Fibroblast of skin of right quadriceps (primary cell): ENCODE data around the gene PGBD5.

Source experiments
- DNase-seq: peaks from one replicate; pipeline ENCODE4 v3.0.0-alpha.2; 2013

Gene PGBD5

DNA sequence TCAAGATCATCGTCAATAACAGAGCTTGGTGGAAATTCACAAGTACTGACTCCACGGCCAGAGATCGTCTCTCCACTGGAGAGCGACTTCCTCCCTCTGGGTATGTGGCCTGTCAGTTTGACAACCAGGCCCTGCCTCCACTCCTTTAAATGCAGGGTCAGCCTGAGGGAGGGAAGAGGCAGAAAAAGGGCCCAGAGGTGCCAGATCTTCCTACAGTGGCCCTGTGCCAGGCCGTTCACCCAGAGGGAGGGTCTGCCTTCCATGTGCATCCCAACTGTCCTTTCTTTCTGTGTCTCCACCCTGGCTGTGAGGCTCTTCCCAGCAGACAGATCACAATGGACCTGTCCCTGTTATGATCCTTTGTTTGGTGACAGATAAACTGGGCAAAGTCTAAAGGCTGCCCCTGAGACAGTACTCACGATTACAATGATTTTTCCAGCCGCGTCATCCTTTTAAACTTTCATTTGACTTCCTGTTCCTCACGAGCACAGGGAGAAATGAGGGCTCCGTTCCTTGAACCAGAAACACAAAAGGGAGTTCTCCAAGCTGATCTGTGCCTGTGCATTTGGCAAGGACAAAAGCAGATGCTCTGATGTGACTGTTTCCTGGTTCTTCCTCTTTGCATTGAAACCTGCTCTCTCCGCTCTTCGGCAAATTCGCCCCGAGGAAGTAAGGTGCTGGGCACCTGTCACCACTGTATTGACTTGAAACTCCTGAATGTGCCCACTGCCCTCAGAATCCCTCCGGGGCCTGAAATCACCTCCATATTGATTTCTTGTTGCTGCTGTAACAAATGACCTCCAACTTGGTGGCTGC, 126.7 kb downstream of the PGBD5 start:
- no peak for DNase-seq

DNA sequence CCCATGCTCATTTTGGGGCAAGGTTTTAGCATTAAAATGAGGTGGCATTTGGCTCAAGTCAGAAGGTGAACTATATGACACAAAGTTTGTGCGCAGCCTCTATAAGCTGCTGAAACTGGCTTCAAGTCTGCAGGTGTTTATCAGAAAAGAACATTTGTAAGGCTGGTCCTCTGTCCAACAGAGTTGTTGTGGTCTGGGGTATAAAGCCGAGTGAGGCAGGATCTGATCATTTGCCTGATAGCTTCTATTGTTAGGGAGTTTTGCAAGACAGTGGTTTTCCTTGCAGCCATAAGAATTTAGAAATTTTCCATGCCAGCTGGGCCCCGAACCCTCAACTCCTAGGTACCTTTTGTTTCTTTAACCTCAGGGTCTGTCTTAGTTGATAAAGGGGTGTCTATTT, 130.8 kb downstream of the PGBD5 start:
- DNase-seq = no peak

DNA sequence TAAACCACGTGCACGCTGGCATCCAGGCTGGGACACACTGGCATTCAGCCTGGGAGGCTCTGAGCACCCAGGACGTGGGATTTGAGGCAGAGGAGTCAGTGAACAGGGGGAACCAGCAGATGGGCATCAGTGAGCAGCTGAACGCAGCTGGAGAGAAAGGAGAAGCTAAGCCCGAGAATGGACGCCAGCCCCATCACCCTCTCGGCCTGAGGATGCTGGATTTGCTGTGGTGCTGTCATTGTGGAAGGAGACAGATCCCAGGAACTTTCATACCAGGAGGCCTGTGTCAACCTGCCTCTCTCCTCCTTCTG, 132.8 kb downstream of the PGBD5 start:
- DNase-seq = no peak

DNA sequence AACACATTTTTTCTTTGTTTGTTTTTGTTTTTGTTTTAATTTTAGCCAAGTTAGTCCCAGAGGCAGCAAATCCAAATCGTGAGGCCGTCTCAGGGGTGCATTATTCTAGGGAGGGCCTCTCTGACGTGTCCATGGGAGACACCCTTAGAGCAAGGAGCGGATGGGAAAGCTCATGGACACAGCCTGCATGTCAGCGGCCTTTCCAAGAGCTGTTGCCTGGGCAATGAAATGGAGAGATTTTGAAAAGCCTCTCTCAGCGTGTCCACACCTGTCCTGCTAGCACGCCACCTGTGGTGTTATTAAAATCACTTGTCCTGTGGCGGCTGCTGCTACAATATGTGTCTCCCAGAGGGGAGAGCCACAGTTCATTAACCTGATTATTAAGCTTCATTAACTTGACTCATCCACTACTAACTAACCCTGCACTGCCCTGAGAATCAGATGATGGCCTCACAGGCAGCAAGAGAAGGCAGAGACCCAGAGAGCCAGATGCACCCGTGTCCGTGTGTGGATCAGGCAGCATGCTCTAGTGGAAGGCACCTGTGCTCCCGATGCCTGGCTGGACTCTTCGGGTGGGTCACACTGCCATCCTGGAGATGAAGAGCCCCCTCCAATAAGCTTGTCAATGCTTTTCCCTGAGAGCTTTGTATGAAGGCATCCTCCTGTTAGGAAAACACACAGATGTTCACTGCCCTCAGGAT, 133.3 kb downstream of the PGBD5 start:
- DNase-seq = no peak

DNA sequence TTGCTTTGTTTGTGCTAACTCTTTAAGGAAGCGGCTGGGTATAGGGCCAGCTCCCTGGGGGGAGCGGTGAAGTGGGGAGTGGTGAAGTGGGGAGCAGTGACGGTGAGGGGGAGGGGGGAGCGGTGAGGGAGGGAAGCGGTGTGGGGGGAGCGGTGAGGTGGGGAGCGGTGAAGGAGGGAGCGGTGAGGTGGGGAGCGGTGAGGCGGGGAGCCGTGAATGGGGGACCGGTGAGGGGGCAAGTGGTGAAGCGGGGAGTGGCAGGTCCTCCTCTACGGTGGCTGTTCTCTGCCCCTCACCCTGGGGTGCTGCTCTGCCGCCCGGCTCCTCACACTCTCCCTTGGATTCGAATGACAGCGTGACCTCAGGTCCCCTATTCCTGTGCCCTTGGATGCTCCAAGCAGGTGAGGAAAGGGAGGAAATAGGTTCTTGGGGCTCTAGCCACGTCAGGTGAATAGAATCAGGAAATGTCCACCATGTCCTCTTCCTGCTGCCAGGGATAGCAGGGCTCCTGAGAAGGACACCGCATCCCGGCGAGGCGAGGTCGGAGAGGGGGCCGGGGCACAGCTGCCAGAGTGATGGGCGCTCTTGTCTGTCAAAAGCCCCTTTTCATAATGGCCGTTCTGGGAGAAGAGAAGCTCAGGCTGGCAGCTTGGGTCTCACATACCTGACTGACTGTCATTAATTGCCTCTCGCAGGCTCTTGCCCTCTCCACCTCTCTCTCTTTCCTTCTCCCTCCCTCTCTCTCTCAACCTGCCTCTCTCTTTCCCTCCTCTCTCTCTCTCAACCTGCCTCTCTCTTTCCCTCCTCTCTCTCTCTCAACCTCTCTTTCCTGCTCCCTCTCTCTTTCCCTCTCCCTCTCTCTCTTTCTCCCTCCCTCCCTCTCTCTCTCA, 134.2 kb downstream of the PGBD5 start:
- no peak for DNase-seq

DNA sequence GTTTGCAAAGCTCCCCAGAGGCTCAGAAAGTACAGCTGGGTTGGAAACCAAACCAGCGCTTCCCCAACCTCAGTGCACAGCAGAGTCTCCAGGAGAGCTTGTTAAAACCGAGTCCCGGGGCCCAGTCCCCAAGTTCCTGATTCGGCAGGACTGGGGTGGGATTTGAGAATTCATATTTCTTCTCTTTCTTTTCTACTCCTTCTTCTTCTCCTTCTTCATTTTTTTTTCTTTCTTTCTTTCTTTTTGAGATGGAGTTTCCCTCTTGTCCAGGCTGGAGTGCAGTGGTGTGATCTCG, 136.8 kb downstream of the PGBD5 start:
- no peak for DNase-seq

DNA sequence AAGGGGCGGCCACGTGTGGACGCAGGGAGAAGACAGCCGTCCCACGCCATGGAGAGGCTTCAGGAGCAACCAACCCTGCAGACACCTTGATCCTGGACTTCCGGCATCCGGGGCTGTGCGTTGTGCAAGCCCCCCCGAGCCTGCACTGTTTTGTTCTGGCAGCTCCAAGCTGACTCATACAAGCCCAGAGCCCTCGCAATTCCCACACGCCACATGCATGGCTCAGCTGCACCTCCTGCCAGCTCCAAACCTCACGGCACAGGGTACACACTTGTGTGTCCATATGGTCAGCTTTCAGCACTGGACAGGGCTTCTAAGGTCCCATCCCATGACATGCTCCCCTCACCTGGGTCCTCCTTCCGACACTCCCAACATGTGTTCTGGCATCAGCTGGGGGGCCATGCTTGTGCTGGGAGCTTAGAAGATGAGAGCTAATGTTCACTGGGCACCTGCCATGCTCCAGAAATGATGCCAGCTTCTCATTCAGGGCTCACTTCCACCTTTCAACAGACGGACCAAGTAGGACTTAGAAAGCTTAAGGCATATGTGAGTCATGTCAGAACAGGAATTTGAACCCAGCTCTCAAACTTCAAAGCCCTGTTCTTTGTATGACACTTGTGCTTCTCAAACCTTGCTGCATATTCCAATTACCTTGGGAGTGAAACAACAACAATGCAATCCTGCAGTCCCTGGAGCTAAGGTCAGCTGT, 137.3 kb downstream of the PGBD5 start:
- DNase-seq = no peak

DNA sequence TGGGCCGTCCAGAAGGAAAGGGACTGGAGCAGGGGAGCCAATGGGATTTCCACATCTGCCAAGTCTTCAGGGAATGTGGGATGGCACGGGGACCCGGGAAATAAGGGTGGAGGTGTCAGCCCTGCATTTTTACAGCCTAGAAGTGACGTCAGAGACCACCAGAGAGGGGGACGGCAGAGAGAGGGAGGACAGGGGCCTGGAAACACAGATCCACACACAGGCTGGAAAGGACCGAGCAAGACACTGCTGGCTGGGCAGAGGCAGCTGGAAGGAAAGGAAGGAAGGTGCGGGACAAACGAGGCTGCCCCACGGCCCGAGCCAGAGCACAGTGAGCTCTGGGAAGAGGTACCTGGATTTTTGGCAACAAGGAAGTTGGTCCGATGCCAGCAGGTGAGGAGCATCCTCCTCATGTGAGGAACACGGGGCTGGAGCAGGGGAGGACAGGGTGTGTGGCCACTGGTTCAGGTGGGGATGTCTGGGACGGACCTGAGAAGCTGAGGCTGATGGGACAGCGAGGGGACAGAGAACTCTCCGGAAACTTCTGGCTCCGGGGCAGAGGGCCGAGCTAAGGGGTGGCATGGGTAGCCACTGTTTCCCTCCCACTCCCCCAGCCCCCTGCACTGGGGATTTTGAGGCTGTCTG, 138.3 kb downstream of the PGBD5 start:
- no peak for DNase-seq

DNA sequence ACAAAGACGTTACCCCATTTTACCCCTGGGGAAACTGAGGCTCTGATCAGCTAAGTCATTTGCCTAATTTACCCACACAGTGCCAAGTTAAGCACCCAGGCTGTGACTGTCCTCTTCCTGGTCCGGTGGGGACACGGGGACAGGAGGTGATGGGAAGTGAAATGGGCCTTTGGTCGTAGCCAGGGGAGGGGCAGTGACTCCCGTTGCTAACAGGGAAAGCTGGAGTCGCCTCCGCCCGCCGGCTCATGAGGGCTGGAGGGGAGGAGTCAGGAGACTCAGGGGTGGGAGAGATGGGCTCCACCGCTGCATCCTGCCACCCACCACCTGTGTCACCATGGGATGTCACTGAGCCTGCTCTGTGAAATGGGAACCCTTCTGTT, 139.3 kb downstream of the PGBD5 start:
- no peak for DNase-seq

DNA sequence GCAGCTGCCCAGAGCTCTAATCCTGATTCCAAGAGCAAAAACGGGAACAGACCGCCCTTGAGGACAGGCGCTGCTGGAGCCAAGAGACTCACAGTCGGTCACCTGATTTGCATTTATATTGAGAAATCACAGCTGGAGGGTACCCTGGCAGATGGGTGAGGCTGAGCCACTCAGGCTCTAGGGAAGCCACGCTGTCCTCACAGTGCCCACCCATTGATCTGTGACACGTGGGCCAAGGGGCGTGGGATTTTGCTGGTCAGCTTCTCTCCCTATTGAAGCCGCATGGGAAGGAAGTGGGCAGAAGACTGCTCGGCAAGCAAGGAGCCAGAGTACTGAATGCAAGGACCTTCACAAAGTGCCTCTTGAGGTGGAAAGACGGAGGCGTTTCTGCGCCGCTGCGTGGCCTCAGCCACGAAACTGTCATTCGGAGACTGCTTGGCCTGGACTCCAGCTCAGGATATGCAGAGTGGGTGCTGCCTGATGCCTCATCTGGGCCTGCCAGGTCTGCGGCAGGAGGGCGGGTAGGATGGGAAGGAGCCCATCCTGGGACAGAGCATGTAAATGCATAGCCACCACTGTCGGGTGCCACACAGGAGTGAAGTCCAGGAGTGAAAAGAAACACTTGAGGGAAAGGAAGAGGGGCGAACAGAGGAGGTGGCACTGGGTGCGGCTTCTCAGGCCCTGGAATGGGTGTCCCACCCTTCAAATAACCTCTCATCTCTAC, 139.8 kb downstream of the PGBD5 start:
- no peak for DNase-seq

DNA sequence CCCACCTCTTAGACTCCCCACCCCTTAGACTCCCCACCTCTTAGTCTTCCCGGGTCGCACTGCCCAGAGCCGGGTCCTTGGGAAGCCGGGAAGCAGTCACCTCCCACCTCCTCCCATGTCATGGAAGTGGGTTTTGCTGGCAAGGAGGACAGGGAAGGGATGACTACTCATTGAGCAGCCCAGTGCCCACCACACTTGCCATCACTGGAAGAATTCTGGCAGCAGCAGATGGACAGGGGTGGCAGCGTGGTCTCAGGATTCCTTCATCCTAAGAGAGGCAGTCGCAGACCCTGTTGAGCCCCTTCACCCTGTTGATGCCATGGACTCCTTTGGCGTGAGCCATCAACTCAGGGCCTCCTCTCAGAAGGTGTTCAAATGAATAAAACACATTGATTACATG, 140.8 kb downstream of the PGBD5 start:
- no peak for DNase-seq

DNA sequence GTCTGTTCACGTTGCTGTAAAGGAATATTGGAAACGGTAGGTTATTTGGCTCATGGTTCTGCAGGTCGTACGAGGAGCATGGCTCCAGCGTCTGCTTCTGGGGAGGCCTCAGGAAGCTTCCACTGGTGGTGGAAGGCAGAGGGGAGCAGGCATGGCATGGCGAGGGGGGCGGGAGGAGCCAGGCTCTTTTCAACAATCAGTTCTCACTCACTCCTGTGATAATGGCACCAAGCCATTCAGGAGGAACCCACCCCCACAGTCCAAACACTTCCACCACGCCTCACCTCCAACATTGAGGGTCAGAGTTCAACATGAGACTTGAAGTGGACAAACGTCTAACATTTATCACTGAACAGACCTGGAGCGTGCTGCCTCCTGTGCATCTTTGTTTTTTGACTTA, 141.2 kb downstream of the PGBD5 start:
- no peak for DNase-seq

DNA sequence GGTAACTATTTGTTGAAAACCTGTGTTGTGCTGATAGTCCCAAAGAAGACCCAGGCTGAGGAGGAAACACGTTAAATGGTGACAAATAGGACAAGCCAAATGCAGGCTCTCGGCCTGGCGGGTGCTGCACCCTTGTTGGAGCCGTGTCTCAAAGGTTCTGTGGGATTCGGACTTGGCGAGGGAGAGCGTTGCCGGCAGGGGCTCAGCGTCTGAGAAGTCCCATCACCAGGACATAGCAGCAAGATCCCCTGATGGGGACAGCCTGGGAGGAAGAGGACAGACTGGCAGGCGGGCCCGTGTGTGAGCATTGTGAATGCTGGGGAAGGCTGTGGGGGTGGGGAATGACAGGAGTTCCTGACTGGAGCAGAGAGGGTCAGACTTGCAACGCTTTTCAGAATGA, 142.5 kb downstream of the PGBD5 start:
- no peak for DNase-seq

DNA sequence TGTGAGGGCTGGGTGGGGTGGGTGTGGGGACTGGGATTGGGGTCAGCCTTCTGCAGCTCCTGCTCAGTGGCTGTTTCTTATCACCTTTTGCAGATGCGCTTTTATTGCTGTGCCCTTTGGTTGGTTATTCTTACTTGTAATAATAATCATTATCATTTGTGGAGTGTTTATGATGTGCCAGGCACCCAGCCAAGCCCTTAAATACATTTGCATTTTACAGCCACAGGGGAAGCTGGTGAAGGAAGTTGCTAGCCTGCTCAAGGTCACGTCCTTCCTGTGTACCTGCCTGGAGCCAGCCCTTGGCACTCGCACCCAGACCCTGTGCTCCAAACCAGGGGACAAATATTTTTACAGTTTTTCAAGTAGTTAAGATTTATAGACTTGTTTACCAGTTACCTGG, 144.0 kb downstream of the PGBD5 start:
- no peak for DNase-seq

DNA sequence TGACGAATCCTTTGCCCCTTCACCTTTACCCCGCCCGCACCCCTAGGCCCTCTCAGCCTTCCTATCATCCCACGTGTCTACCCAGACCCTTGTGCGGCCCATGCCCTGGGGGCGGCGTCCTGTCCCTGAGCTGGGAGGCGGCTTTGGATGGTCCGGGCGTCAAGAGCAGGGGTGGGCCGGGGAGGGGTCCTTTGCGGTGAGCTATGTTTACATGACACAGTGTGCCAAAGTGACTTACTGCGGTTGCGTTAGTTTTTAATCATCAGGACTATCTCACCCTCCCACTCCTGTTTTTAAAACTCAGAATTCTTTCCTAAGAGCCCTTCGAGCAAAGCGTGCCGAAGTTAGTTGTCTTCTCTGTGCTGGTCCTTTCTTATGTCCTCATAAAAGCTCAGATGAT, 144.6 kb downstream of the PGBD5 start:
- no peak for DNase-seq

DNA sequence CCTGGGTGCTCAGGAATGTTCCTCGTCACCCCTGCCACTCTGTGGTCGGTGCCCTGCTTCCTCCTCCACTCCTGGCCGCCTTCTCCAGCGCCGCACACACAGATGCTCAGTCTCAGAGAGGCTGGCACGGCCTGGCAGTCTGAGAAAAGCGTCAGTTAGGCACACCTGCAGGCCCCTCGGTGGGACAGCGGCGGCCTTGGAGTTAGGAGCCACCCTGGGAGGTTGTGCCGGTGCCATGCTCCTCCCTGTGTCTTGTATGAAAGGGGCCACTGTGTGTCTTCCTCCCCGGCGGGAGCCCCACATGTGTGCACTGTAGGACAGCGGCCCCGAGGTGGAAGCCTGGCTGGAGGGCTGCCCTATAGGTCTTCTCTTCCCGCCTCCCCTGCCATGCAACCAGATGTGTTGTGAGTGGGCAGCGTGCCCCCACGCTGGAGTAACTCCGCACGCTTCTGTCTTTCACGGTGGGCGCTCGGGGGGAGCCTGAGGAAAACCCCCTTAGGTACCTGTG, 145.2 kb downstream of the PGBD5 start:
- DNase-seq = no peak

DNA sequence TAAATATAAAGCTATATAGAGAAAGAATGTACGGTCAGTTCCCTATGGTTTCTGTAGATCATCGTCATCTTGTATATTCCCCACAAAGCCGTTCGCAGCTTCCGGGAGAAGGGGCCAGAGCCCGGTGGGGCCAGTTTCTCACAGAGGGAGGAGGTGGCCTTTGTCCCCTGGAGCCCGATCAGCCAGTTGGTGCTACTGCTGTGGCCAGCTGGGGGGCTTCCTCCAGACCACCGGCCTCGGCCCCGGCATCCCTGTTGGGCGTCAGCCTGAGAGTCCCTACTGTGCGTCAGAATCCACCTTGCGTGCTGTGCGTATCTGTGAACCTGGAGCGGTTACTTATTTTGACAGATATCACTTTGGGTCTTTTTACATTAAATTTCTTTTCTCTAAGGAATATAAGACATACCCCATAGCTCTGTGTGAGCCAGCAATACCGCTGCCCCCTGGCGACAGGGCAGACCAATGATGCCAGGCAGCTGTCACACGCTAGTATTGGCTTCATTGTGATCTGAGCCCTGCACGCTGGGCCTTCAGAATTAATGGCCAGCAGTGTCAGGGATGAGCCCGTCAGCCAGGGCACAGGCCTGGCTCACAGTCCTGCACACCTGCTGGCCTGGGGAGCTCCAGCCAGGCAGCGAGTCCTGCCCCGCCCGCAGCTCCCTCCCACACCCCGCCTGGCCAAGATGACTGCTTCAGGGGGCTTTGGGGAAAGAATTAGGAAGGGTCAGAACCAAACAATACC, 145.9 kb downstream of the PGBD5 start:
- no peak for DNase-seq

DNA sequence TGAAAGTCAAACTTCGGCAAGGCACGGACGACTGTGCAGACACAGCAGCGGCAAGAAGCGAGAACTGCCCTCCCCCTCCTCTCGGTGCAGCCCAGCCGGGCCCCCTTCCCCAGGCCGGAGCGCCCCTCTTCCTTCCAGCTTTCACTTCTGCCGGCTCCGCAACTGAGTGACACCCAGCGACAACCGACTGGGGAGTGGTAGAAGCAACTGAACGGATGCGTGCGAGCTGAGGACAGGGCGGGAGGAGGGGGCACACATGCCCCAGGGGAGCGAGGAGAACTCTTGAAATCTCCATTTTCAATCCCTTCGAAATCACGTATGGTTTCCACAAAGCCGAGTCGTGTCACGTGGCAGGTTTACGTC, 146.6 kb downstream of the PGBD5 start:
- no peak for DNase-seq

DNA sequence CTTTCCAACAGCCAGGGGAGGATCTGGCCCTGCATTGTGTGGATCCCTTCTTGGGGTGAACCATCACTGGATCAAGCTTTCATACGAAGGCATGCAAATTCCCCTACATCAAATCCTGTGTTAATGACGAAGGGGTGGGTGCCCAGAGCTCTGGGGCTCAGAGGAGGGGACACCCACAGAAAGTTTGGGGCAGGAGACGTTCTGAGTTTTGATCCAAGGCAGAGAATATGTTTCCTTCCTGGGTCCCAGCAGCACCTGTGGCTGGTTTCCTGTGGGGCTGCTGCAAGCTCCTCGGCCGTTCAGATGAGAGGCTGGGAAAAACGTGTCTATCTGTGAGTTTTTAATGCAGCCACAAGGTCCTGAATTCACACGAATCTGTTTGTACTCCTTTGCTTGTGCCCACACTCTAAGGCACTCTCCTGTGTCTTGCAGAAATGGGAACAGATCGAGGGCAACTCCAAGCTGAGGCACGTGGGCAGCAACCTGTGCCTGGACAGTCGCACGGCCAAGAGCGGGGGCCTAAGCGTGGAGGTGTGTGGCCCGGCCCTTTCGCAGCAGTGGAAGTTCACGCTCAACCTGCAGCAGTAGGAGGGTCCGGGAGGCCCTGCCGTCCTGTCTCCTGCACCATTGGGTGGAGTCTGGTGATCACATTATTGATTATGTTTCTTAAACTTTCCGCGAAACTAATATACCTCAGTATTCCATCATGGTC, 147.1 kb downstream of the PGBD5 start:
- DNase-seq = no peak

DNA sequence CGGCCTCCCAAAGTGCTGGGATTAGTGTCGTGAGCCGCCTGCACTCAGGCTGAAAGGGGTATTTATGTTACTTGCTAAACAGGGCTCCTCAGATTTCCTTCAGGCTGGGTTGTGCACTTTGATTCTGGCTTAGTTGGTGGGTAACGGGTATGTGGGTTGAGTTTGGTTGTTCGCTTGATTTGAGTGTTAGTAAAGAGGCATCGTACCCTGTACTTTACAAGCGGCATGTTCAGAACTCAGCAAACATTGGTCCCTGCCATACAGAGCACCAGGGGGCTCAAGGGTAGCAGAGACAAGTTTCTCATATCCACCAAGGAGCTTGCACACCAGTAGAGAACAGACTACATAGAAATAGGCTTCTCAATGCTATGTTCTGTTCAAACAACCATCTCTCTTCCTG, 147.8 kb downstream of the PGBD5 start:
- DNase-seq = no peak
